Hair follicle dermal papilla cell (primary cell): Measurements from ENCODE around the gene BUB1. TPM values are rescaled to one million over a fixed set of nuclear protein-coding genes. Genes with fewer than 3 reads are reported as not detected.

Experiments used
- total RNA-seq: library from RNA; depleted of rRNA; stranded (reverse); fragments of >200 nt; gene quantifications from 2 replicates; pipeline ENCODE4 v1.2.3, GENCODE V29; 2012

Gene BUB1
- 4.6 and 5.0 TPM in 2 replicates for total RNA-seq

DNA sequence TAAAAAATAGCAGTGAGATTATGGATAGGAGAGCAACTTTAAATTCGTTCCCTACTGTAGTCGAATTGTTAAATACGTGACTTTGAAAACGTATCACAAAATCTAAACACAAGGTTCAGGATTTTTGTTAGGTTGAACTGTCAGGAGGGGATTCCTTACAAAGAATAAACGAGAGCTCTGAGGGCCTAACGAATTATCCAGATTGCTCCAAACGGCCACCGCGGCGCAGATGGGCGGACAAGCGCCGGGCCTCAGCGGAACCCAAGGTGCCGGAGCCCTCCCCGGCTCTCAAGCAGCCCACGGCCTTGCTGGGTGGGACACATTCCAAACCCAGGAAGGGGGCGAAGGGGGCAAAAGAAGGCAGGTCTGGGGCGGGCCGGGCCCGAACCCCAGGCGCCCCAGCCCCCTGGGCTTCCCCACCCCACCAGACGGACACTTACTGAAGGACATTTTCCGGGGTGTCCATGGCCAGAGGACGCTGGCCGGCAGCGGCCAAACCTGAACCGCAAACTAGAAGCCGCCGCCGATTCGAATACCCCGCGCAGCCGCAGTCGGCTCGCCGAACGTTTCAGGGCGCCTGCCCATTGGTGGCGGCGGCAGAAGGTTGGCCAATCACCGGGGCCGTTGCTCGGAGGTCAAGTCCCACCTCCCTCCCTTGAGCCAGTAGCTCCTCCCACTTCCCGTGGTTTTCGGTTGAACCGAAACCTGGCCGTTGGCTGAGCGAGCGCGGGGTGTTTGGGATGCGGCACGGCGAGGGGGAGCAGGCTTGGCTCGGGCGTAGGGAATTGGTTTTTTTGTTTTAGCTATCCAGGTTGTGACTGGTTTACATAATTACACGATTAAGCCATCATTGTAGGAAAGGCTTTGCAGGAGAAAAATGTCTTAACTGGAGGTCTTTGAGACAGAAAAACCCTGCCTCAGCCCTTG, at the start of gene BUB1:
Gene BUB1, minus strand, starts transcription at position 534 of the 927 bp plus-strand sequence. Its CDS starts 68 bp downstream, at position 466.

Other genes starting within 250 kb of the BUB1 start
- gene LIMS4, start 205.2 kb downstream of the BUB1 start, total RNA-seq, result 0.65 TPM in 1 of 2 replicates, not detected in the other
- 17.5 and 29.4 TPM in 2 replicates for gene RGPD6, start 100.8 kb downstream of the BUB1 start, total RNA-seq
- gene ACOXL, start 54.5 kb upstream of the BUB1 start, total RNA-seq, result not detected in 2 replicates